Lower leg skin (tissue), 3 donors: ENCODE results near the gene OAS3.

Source experiments
- CTCF ChIP-seq, 3 donors: fragments of 450-650 bp; IDR thresholded peaks; one replicate each; pipeline ENCODE4 v1.5.1; 2016; ENCODE audit warnings: antibody characterized with exemption in 3 of 3, mild to moderate bottlenecking in 3 of 3, moderate library complexity in 2 of 3
- POLR2A ChIP-seq, 2 donors: fragments of 450-650 bp; IDR thresholded peaks; one replicate each; pipeline ENCODE4 v1.6.1; 2016 to 2017; ENCODE audit warnings: antibody characterized with exemption in 2 of 2, mild to moderate bottlenecking in 1 of 2, moderate library complexity in 1 of 2

GRCh38 chr12:112909693-112910092 lies 28.6 kb upstream of the OAS3 start:
- TF ChIP-seq CTCF (IDR thresholded peaks at IDR 0.05), result no peak
- no peak for TF ChIP-seq POLR2A (IDR thresholded peaks at IDR 0.05)
